Panc1 (cell line): ENCODE data around the gene DLG2. TPM values are rescaled to one million over a fixed set of nuclear protein-coding genes. Genes with fewer than 3 reads are reported as not detected.

Experiments used
- ATAC-seq: fragments of 200-7000 bp; cut with Tn5 transposase; 2 replicates; pipeline ENCODE4 v1.9.1; 2020; ENCODE audit warnings: mild to moderate bottlenecking, moderate library complexity
- BruUV-seq: library from RNA; stranded (reverse); fragments of 400-500 nt; replicated peaks from 2 replicates; lab custom pipeline; 2021; lab: Mats Ljungman, UMichigan
- CTCF ChIA-PET: fragments of 300-600 bp; sonication (Branson Sonifier 250); formaldehyde crosslinking; loops from one replicate; lab custom pipeline; 2022; ENCODE audit warnings: antibody characterized with exemption; lab: Charles Lee
- POLR2A ChIA-PET: fragments of 300-600 bp; sonication (Branson Sonifier 250); formaldehyde crosslinking; loops from one replicate; lab custom pipeline; 2022; ENCODE audit warnings: antibody characterized with exemption; lab: Charles Lee
- DNase-seq: peaks from one replicate; pipeline ENCODE4 v3.0.0-alpha.2; 2010; ENCODE audit warnings: low read depth, low spot score
- H3K27ac ChIP-seq: 2 replicates; pipeline ENCODE4 v1.5.1; 2011; ENCODE audit warnings: mild to moderate bottlenecking, low read length, inconsistent platforms
- H3K27me3 ChIP-seq: fragments of 200-500 bp; sonication (Bioruptor generic); 2 replicates; pipeline ENCODE4 v1.6.0; 2014; ENCODE audit warnings: low read length, inconsistent platforms; ENCODE audit not compliant: control insufficient read depth, insufficient read depth
- H3K36me3 ChIP-seq: fragments of 200-500 bp; sonication (Bioruptor generic); 2 replicates; pipeline ENCODE4 v1.5.1; 2014; ENCODE audit warnings: inconsistent platforms, mild to moderate bottlenecking, low read length, moderate library complexity; ENCODE audit not compliant: control insufficient read depth, insufficient read depth
- H3K4me1 ChIP-seq: 2 replicates; pipeline ENCODE4 v1.5.1; 2011; ENCODE audit warnings: inconsistent platforms, mild to moderate bottlenecking, low read length, moderate library complexity; ENCODE audit not compliant: control insufficient read depth, insufficient read depth
- H3K4me3 ChIP-seq, 2 experiments: 2 replicates each; pipeline ENCODE4 v1.5.1; 2011 to 2012; ENCODE audit warnings: low read depth in 2 of 2, low read length in 2 of 2, mild to moderate bottlenecking in 2 of 2, inconsistent platforms in 1 of 2, moderate library complexity in 1 of 2
- H3K9me3 ChIP-seq: fragments of 200-500 bp; sonication (Bioruptor generic); 2 replicates; pipeline ENCODE4 v1.5.1; 2014; ENCODE audit warnings: low read depth, mild to moderate bottlenecking, inconsistent platforms, low read length, moderate library complexity; ENCODE audit not compliant: control insufficient read depth, insufficient read depth
- POLR2AphosphoS5 ChIP-seq: IDR thresholded peaks from 2 replicates; pipeline ENCODE4 v1.6.1; 2012; ENCODE audit warnings: mild to moderate bottlenecking, low read depth, low read length, moderate library complexity
- REST ChIP-seq, 2 experiments: IDR thresholded peaks; 2 replicates each; pipeline ENCODE4 v1.6.1; 2011 to 2012; ENCODE audit warnings: low read depth in 2 of 2, control low read depth in 1 of 2, low read length in 1 of 2, mild to moderate bottlenecking in 1 of 2, moderate library complexity in 1 of 2; ENCODE audit not compliant: insufficient read depth in 1 of 2
- SIN3A ChIP-seq: IDR thresholded peaks from 2 replicates; pipeline ENCODE4 v1.6.1; 2012; ENCODE audit warnings: low read depth, mild to moderate bottlenecking, low read length, moderate library complexity, borderline replicate concordance; ENCODE audit not compliant: insufficient read depth
- TCF7L2 ChIP-seq: IDR thresholded peaks from 2 replicates; pipeline ENCODE4 v1.6.1; 2011; ENCODE audit warnings: mild to moderate bottlenecking, low read depth, low read length, inconsistent platforms
- in situ Hi-C: cut with HindIII; loops from 2 replicates; pipeline ENCODE4 v1.10.0; 2016; ENCODE audit warnings: low sequenced_read_pairs, low pct_unique_long_range_greater_than_20kb
- intact Hi-C: fragments of 100-400 bp; cut with micrococcal nuclease; formaldehyde crosslinking; loops from one replicate; pipeline ENCODE4 v1.10.0; 2022; ENCODE audit not compliant: unreplicated experiment
- total RNA-seq: library from RNA; stranded (reverse); gene quantifications from one replicate; pipeline ENCODE4 v1.2.1, GENCODE V29; 2021; ENCODE audit not compliant: unreplicated experiment
- TF ChIP-seq, protein P1 (sequence below): fragments of 450-650 bp; IDR thresholded peaks from 2 replicates; pipeline ENCODE4 v1.5.1; 2017; ENCODE audit warnings: mild to moderate bottlenecking

Gene DLG2
- total RNA-seq, 1 experiment from 2014 or later = 4.2 TPM

GRCh38 chr11:83715927-83716535, 1911.1 kb downstream of the DLG2 start:
- CTCF ChIA-PET = no interaction called here

DNA sequence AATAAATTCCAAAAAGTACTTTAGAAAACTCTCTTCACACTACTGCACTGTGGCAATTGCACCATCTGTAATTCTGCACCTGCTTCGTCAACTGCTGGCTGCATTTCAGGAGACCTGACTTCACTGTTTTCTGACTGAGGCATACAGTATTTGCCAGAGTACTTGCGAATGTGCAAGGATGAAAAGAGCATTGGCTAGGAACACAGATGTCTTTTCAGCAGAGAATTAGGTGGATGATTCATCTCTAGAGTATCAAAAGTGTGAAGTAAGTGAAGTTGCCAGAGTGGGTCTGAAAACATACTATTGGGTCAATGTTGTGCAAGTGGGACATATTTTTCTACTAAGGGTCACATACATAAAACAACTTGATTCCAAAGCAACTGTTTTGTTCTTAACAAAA, 1913.4 kb downstream of the DLG2 start:
- DNase-seq = no peak
- POLR2A ChIA-PET = no interaction called here
- Histone ChIP-seq H3K9me3 (no peaks in the 10 kb centered on the region), H3K4me3 (no peak overlapping the region), H3K27ac (no peak overlapping the region), H3K4me1 (no peaks in the 10 kb centered on the region), H3K36me3 (no peaks in the 10 kb centered on the region), H3K27me3 (no peaks in the 10 kb centered on the region)
- CTCF ChIA-PET = no interaction called here
- TF ChIP-seq, protein P1, sequence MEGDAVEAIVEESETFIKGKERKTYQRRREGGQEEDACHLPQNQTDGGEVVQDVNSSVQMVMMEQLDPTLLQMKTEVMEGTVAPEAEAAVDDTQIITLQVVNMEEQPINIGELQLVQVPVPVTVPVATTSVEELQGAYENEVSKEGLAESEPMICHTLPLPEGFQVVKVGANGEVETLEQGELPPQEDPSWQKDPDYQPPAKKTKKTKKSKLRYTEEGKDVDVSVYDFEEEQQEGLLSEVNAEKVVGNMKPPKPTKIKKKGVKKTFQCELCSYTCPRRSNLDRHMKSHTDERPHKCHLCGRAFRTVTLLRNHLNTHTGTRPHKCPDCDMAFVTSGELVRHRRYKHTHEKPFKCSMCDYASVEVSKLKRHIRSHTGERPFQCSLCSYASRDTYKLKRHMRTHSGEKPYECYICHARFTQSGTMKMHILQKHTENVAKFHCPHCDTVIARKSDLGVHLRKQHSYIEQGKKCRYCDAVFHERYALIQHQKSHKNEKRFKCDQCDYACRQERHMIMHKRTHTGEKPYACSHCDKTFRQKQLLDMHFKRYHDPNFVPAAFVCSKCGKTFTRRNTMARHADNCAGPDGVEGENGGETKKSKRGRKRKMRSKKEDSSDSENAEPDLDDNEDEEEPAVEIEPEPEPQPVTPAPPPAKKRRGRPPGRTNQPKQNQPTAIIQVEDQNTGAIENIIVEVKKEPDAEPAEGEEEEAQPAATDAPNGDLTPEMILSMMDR = no peak
- TF ChIP-seq SIN3A = no peak
- TF ChIP-seq TCF7L2 = no peak
- TF ChIP-seq POLR2AphosphoS5 = no peak
- TF ChIP-seq REST (IDR thresholded peaks at IDR 0.05; ENCODE audit: insufficient read depth in 1 of 2, low read depth in 2 of 2, low read length in 1 of 2) = no peak
- in situ Hi-C loops = no loop called here
- no peak for ATAC-seq
- BruUV-seq = no TSS peak
- intact Hi-C loops = no loop called here

More at GRCh38 chr11:83715927-83716535, 1911.1 kb downstream of the DLG2 start:
- intact Hi-C loops = no loop called here
- no peak for TF ChIP-seq TCF7L2
- TF ChIP-seq SIN3A = no peak
- no peak for TF ChIP-seq REST (IDR thresholded peaks at IDR 0.05; ENCODE audit: insufficient read depth in 1 of 2, low read depth in 2 of 2, low read length in 1 of 2)
- TF ChIP-seq POLR2AphosphoS5 = no peak
- TF ChIP-seq, protein P1 = no peak
- Histone ChIP-seq H3K27me3 (no peaks in the 10 kb centered on the region), H3K4me1 (no peaks in the 10 kb centered on the region), H3K27ac (no peak overlapping the region), H3K36me3 (no peaks in the 10 kb centered on the region), H3K4me3 (no peak overlapping the region), H3K9me3 (no peaks in the 10 kb centered on the region)
- BruUV-seq = no TSS peak
- POLR2A ChIA-PET = no interaction called here
- no peak for DNase-seq
- ATAC-seq = no peak
- in situ Hi-C loops = no loop called here
